ENCODE measurements around the gene TUBB4A.

The TUBB4A gene

GRCh38 chr19:6498294-6499036, 3.6 kb downstream of the TUBB4A start:
- no peak for DNase-seq (ENCODE audit: low read depth in 1 of 2, low spot score in 1 of 2)

- DNase-seq (ENCODE audit: low read depth in 1 of 2, low spot score in 1 of 2), result no peak
Observed at GRCh38 chr19:6495947-6496346, 6.2 kb downstream of the TUBB4A start.

GRCh38 chr19:6494438-6495036, 7.6 kb downstream of the TUBB4A start:
- no peak for DNase-seq (ENCODE audit: low read depth in 1 of 2, low spot score in 1 of 2)

GRCh38 chr19:6491802-6492592, 10.1 kb downstream of the TUBB4A start:
- no peak for DNase-seq (ENCODE audit: low read depth in 1 of 2, low spot score in 1 of 2)

GRCh38 chr19:6490134-6490533, 12.0 kb downstream of the TUBB4A start:
- DNase-seq (ENCODE audit: low read depth in 1 of 2, low spot score in 1 of 2), result no peak

- no peak for DNase-seq (ENCODE audit: low read depth in 1 of 2, low spot score in 1 of 2)
Observed at GRCh38 chr19:6489278-6490061, 12.6 kb downstream of the TUBB4A start.

DNA sequence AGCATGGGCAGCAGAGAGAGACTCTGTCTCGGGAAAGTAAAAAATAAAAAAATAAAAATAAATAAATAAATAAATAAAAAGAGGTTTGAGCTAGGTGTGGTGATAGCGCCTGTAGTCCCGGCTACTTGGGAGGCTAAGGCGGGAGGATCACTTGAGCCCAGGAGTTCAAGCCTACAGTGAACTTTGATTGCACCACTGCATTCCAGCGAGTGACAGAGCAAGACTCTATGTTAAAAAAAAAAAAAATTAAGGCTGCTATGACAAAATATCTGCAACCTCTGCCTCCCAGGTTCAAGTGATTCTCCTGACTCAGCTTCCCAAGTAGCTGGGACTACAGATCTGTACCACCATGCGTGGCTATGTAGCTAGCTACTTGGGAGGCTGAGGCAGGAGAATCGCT, 17.3 kb downstream of the TUBB4A start:
- DNase-seq (ENCODE audit: low read depth in 1 of 2, low spot score in 1 of 2), result no peak

DNA sequence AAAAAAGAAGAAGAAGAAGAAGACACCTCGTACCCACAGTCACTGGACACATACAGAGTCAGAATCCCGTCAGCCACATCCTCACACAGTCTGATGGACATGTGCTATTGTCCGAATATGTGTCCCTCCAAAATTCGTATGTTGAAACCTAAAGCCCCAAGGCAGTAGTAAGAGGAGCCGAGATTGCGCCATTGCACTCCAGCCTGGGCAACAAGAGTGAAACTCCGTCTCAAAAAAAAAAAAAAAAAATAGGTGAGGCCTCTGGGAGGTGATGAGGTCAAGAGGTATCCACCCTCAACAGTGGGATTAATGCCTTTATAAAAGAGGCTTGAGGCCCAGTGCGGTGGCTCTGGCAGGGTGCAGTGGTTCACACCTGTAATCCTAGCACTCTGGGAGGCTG, 17.9 kb downstream of the TUBB4A start:
- DNase-seq (ENCODE audit: low read depth in 1 of 2, low spot score in 1 of 2), result no peak

GRCh38 chr19:6483235-6483634, 18.9 kb downstream of the TUBB4A start:
- no peak for DNase-seq (ENCODE audit: low read depth in 1 of 2, low spot score in 1 of 2)

DNA sequence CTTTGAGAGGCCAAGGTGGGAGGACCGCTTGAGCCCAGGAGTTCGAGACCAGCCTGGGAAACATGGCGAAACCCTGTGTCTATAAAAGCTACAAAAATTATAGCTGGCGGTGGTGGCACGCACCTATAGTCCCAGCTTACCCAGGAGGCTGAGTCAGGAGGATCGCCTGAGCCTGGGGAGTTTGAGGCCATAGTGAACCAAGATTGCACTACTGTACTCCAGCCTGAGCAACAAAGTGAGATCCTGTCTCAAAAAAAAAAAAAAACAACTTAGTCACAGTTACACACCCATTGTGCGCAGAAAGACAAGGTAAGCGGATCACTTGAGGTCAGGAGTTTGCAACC, 19.8 kb downstream of the TUBB4A start:
- DNase-seq (ENCODE audit: low read depth in 1 of 2, low spot score in 1 of 2), result no peak

GRCh38 chr19:6481541-6482342, 20.4 kb downstream of the TUBB4A start, which contains the start of gene DENND1C:
DENND1C (minus strand) TSS chr19:6481787; CDS start chr19:6481695, 92 bp downstream.
- DNase-seq (ENCODE audit: low read depth in 1 of 2, low spot score in 1 of 2), result peak; percentile 45 to 59

GRCh38 chr19:6480848-6481415, 21.2 kb downstream of the TUBB4A start:
- no peak for DNase-seq (ENCODE audit: low read depth in 1 of 2, low spot score in 1 of 2)

DNA sequence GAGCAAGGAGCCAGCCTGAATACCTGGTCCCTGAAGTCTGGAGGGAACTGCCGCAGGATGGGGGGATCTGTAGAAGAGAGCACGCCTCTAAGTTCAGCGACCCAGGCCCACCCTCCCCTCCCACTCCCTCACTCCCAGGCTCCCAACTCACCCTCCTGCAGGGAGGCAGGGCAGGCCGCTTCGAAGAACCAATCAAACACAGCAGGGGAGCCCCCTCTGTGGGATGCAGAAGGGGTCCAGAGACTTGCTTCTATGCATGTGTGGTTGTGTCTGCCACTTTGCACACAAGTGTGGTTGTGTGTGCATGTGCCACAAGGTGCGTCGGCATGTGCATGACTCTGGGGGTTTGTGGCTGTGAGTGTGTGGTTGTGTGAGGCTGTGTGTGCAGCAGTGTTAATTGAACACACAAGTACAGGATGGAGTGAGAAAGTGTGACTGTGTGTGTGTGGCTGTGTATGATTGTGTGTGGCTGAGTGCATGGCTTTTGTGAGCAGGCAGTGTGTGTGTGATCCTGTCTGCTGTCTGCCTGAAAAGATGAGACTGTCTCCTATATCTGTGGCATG, 22.2 kb downstream of the TUBB4A start:
- no peak for DNase-seq (ENCODE audit: low read depth in 1 of 2, low spot score in 1 of 2)

- DNase-seq (ENCODE audit: low read depth in 1 of 2, low spot score in 1 of 2), result no peak
Observed at GRCh38 chr19:6478815-6479214, 23.3 kb downstream of the TUBB4A start.

GRCh38 chr19:6476896-6477431, 25.1 kb downstream of the TUBB4A start:
- DNase-seq (ENCODE audit: low read depth in 1 of 2, low spot score in 1 of 2), result no peak

DNA sequence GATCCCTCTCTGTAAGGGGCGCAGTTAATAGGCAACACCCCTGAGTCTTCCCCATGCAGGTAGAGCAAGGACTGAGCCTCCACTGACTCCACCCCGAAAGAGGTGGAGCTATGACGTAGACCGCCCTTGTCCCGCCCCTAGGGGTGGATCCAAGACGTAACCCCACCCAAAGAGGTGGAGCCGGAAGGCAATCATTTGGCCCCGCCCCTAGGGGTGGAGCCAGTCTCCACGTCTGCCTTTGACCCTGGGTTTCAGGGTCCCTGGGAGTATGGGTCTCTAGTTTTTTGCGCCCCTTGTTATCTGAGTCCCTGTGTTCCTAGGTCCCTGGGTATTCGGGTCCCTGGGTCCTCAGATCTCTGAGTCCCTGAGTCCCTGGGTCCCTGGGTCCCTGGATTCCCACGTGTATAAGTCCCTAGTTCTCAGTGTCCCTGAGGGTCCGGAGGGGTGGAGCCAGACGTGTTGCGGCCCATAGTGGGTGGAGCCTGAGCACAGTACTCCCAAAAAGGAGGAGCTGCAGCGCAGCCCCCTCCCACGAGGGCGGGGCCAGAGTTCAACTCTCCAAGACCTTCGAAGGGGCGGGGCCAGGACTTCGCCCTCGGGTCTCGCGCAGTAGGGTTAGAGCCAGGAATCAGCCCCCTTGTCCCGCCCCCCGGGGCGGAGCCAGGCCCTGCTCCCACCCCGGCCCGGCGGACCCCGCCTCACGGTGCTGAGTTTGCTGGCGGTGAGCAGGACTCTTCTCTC, 25.8 kb downstream of the TUBB4A start:
- DNase-seq (ENCODE audit: low read depth in 1 of 2, low spot score in 1 of 2), result peak; percentile 47 to 50

GRCh38 chr19:6475321-6476108, 26.6 kb downstream of the TUBB4A start:
- no peak for DNase-seq (ENCODE audit: low read depth in 1 of 2, low spot score in 1 of 2)

DNA sequence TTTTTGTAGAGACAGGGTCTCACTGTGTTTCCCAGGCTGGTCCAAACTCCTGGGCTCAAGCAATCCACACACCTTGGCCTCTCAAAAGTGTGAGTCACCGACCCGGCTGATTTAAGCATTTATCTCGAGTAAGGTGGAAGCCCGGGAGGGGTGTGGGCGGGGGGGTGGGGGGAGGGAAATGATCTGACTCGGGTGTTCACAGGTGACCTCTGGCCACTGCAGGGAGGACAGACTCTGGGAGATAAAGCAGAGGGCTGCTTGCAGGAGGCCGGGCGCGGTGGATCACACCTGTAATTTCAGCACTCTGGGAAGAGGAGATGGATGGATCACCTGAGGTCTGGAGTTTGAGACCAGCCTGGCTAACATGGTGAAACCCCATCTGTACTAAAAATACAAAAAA, 28.5 kb downstream of the TUBB4A start:
- no peak for DNase-seq (ENCODE audit: low read depth in 1 of 2, low spot score in 1 of 2)
